NCI-H2196 treated with DMSO at 0.1 percent for 48 hours (cell line): ENCODE measurements around the gene TMEM11.
"Not testable (repeated sequence)": the region's sequence is repeated elsewhere in the genome, so short reads cannot be mapped to it uniquely, and the experiment has no call there.

Source experiments
- DNase-seq: peaks from one replicate; lab custom pipeline; 2025; ENCODE audit not compliant: unreplicated experiment; lab: John Stamatoyannopoulos, UW

Gene TMEM11

GRCh38 chr17:21242780-21243515 is 29.0 kb upstream of the TMEM11 start:
- DNase-seq: no peak

GRCh38 chr17:21242026-21242697 is 28.2 kb upstream of the TMEM11 start:
- DNase-seq: no peak

GRCh38 chr17:21241564-21241963 is 27.6 kb upstream of the TMEM11 start:
- no peak for DNase-seq

- no peak for DNase-seq
Observed at GRCh38 chr17:21240369-21241055, 26.6 kb upstream of the TMEM11 start.

- no peak for DNase-seq
Observed at GRCh38 chr17:21239680-21240368, 25.9 kb upstream of the TMEM11 start.

GRCh38 chr17:21235921-21236320 is 22.0 kb upstream of the TMEM11 start:
- DNase-seq: no peak

GRCh38 chr17:21233581-21234347 is 19.8 kb upstream of the TMEM11 start:
- DNase-seq: no peak

GRCh38 chr17:21232033-21232749 is 18.2 kb upstream of the TMEM11 start:
- no peak for DNase-seq

GRCh38 chr17:21231533-21231932 is 17.6 kb upstream of the TMEM11 start:
- DNase-seq: no peak

GRCh38 chr17:21228845-21229244 is 14.9 kb upstream of the TMEM11 start:
- DNase-seq: no peak

- DNase-seq: no peak
Observed at GRCh38 chr17:21228111-21228510, 14.2 kb upstream of the TMEM11 start.

GRCh38 chr17:21227277-21227676 is 13.3 kb upstream of the TMEM11 start:
- not testable (repeated sequence) for DNase-seq

GRCh38 chr17:21223086-21223485 is 9.1 kb upstream of the TMEM11 start:
- no peak for DNase-seq

- DNase-seq: no peak
Observed at GRCh38 chr17:21218831-21219380, 4.9 kb upstream of the TMEM11 start.

- no peak for DNase-seq
Observed at GRCh38 chr17:21218101-21218500, 4.1 kb upstream of the TMEM11 start.

GRCh38 chr17:21217346-21217745 is 3.4 kb upstream of the TMEM11 start:
- DNase-seq: no peak

- DNase-seq: no peak
Observed at GRCh38 chr17:21215935-21216334, 2.0 kb upstream of the TMEM11 start.

- DNase-seq: no peak
Observed at GRCh38 chr17:21214777-21215541, 998 bp upstream of the TMEM11 start.

GRCh38 chr17:21213638-21214014 is 335 bp downstream of the TMEM11 start:
- no peak for DNase-seq
